GM12872 (cell line): ENCODE data around the gene METTL25.

Source experiments
- CTCF ChIP-seq: IDR thresholded peaks from 3 replicates; pipeline ENCODE4 v1.5.1; 2011; ENCODE audit warnings: low read depth, mild to moderate bottlenecking, low read length, moderate library complexity; ENCODE audit not compliant: insufficient read depth

METTL25 gene

GRCh38 chr12:82481954-82482353, 123.6 kb downstream of the METTL25 start:
- no peak for TF ChIP-seq CTCF

GRCh38 chr12:82486524-82487235, 128.4 kb downstream of the METTL25 start:
- no peak for TF ChIP-seq CTCF

- no peak for TF ChIP-seq CTCF
Measured at GRCh38 chr12:82504409-82504808, 146.1 kb downstream of the METTL25 start.

DNA sequence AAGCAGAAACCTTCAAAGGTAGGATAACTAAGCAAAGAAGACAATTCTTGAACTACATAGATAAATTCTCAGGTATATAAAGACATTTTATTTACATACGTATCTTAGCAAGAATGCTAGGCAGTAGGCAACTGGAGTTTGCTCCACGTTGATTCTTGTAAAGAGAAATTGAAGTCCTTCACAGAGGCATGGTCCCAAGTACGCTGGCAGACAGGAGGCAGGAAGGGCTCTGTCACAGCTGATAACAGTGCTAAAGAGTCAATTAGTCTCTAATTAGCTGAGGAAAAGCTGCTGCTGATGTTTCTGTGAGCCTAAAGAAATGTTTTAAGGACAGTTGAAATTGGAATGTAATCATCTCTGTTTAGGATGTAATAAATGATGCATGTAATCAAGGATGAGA, 146.8 kb downstream of the METTL25 start:
- no peak for TF ChIP-seq CTCF

GRCh38 chr12:82507686-82508085, 149.4 kb downstream of the METTL25 start:
- no peak for TF ChIP-seq CTCF

- no peak for TF ChIP-seq CTCF
Measured at GRCh38 chr12:82510386-82510785, 152.1 kb downstream of the METTL25 start.

DNA sequence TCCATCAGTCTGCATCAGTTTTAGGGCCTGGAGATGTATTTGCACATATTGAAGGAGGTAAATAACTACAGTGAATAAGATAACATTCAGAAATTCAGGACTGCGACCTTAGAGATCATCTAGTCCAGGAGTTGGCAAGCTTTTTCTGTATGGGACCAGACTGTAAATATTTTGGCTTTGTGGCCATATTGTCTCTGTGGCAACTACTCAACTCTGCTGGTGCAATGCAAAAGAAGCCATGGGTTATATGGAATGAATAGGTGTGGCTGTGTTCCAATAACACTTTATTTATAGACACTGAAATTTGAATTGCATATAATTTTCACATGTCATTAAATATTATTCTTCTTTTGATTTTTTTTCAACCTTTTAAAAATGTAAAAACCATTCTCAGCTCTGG, 156.6 kb downstream of the METTL25 start:
- TF ChIP-seq CTCF: no peak
